Esophagus muscularis mucosa (tissue), 4 donors: ENCODE data around the gene CCM2. TPM values are rescaled to one million over a fixed set of nuclear protein-coding genes. Genes with fewer than 3 reads are reported as not detected.

Experiments used
- DNase-seq: peaks from one replicate; pipeline ENCODE4 v3.0.0-alpha.2; 2017; ENCODE audit errors: extremely low spot score
- H3K27ac ChIP-seq, 4 donors: fragments of 200-600 bp; sonication (generic); replicated peaks in 1 of 4; 1 replicate in 3 of 4; 2 replicates in 1 of 4; pipeline ENCODE4 v1.5.1; 2016 to 2019; ENCODE audit warnings: mild to moderate bottlenecking in 1 of 4
- H3K27me3 ChIP-seq, 4 donors: fragments of 200-600 bp; sonication (generic); one replicate each; pipeline versions ENCODE4 v1.5.1 to v1.6.0; 2016 to 2019
- H3K36me3 ChIP-seq, 4 donors: fragments of 200-600 bp; sonication (generic); one replicate each; pipeline ENCODE4 v1.5.1; 2016 to 2019
- H3K4me1 ChIP-seq, 4 donors: fragments of 200-600 bp; sonication (generic); one replicate each; pipeline ENCODE4 v1.5.1; 2016 to 2019
- H3K4me3 ChIP-seq, 4 donors: fragments of 200-600 bp; sonication (generic); 1 replicate in 2 of 4; 2 replicates in 2 of 4; pipeline ENCODE4 v1.5.1; 2016 to 2019; ENCODE audit warnings: mild to moderate bottlenecking in 4 of 4, moderate library complexity in 1 of 4
- H3K9me3 ChIP-seq, 4 donors: fragments of 200-600 bp; sonication (generic); 1 replicate in 3 of 4; 2 replicates in 1 of 4; pipeline ENCODE4 v1.5.1; 2016 to 2019
- CTCF ChIP-seq, 3 experiments: fragments of 200-600 bp in 2 of 3; fragments of 450-650 bp in 1 of 3; sonication (generic) in 2 of 3; IDR thresholded peaks; one replicate each; pipeline ENCODE4 v1.5.1; 2017 to 2019; ENCODE audit warnings: antibody characterized with exemption in 3 of 3, mild to moderate bottlenecking in 2 of 3, moderate library complexity in 1 of 3
- EP300 ChIP-seq: sonication (generic); formaldehyde crosslinking; IDR thresholded peaks from one replicate; pipeline ENCODE4 v1.6.1; 2017; ENCODE audit warnings: antibody characterized with exemption
- POLR2A ChIP-seq: fragments of 450-650 bp; IDR thresholded peaks from one replicate; pipeline ENCODE4 v1.6.1; 2017; ENCODE audit warnings: antibody characterized with exemption, moderate library complexity, mild to moderate bottlenecking, low read depth
- POLR2AphosphoS5 ChIP-seq, 2 donors: sonication (generic); formaldehyde crosslinking; IDR thresholded peaks; one replicate each; pipeline ENCODE4 v1.6.1; 2017; ENCODE audit warnings: antibody characterized with exemption in 2 of 2
- WGBS: methylation state at CpG from one replicate; pipeline ENCODE4 v1.1.5; 2018; 5-methylcytosine and 5-hydroxymethylcytosine counted together
- intact Hi-C: fragments of 100-400 bp; cut with DNase I; formaldehyde crosslinking; loops from one replicate; pipeline ENCODE4 v1.15.1; 2023
- total RNA-seq, 4 donors: library from RNA; depleted of rRNA; stranded (reverse); fragments of >200 nt; gene quantifications; one replicate each; pipeline versions ENCODE4 v1.1.0 to v1.2.1, GENCODE V29; 2016

Gene CCM2
- total RNA-seq, 4 donors from 2014 or later = 40.3 to 61.7 (median 49.4) TPM

DNA sequence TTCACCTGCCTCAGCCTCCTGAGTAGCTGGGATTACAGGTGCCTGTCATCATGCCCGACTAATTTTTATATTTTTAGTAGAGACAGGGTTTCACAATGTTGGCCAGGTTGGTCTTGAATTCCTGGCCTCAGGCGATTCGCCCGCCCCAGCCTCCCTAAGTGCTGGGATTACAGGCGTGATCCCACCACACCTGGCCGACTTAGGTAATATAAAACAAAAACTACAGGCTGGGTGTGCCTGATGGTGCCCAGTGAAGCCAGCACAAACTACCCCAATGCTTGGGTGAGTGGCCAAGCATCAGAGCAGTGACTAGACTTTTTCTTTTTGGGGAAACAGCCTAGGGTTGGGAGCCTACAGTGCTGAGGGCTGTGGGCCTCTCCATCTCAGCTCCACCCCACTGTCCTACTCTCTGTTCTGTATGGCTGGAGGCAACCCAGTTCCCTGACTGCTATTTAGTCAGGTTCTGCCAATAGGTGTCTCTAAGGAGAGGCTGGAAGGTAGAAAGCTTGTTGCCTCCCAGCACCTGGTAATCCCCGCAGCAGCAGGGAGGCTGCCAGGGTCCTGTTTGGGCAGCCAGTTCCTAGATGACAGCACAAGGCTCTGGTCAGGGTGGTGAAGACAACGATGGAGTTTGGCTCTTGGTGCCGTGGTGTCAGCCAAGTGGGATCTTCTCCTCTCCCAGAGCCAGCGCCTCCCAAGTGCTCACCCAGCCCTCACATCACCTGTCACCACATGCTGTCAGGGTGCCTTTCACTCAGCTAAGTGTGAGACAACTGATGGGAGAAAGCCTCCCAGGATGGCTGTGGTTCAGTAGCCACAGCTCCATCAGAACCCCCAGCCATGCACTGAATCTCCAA is 99.2 kb downstream of the CCM2 start:
- peaks cover 0 to under 1% (median 0%) of the 10 kb centered on the region in 4 donors for H3K4me1 ChIP-seq
- no peak for DNase-seq
- H3K27ac ChIP-seq = no peak overlapping the region
- no peaks in the 10 kb centered on the region for H3K27me3 ChIP-seq
- peaks cover 53 to 63% (median 58%) of the 10 kb centered on the region in 4 donors for H3K36me3 ChIP-seq
- H3K9me3 ChIP-seq = peaks cover 0 to 5% (median 0%) of the 10 kb centered on the region in 4 donors
- no peak for TF ChIP-seq POLR2AphosphoS5 (IDR thresholded peaks at IDR 0.05)
- TF ChIP-seq EP300 = no peak
- 86% methylated on average over 10 of the region's 10 CpGs for WGBS
- no peak overlapping the region for H3K4me3 ChIP-seq
- intact Hi-C loops = no loop called here

DNA sequence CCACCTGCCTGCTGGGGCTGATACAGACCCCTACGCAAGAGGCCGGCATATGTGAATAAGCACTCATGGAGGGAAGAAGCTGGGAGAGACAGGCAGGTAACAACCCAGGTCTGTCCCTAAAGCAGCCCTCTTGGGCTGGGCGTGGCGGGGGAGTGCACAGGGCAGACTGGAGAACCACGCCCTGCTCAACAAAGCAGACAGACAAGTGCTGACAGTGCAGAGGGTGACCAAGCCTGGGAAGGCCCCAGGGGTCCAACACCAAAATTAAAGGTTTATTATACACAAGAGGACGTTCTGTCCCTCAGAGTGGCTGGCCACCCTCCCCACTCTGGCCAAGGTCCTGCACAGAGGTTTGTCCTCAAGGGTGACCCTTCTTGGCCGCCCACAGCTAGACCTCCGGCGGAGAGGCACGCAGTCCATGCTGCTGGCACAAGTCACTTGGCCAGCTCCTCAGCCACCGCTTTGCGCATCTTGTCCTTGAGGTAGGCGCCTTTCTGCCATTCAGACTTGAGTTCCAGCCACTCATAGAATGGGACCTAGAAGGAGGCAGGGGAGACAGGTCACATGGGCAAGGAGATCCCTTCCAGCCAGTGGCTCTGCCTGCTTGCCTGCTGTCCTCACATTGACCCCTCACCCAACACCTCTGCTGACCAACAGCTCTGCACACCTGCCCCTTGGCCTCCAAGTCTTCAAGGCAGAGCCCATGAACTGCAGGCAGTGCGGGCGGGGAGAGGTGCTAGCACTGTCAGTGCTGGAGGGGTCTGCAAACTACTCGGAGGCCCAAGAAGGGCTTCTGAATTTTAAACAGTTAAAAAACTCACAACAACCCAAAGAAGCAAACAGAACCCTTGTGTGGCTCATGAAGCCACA is 100.1 kb downstream of the CCM2 start:
- Histone ChIP-seq H3K36me3 (peaks cover 62 to 72% (median 67%) of the 10 kb centered on the region in 4 donors), H3K4me3 (no peak overlapping the region), H3K4me1 (peaks cover 0 to 7% (median 0%) of the 10 kb centered on the region in 4 donors), H3K9me3 (no peaks in the 10 kb centered on the region), H3K27me3 (no peaks in the 10 kb centered on the region), H3K27ac (no peak overlapping the region)
- intact Hi-C loops = no loop called here
- TF ChIP-seq POLR2AphosphoS5 (IDR thresholded peaks at IDR 0.05) = no peak
- TF ChIP-seq EP300 = no peak
- no peak for TF ChIP-seq CTCF (IDR thresholded peaks at IDR 0.05)
- TF ChIP-seq POLR2A = no peak
- WGBS = 93% methylated on average over 15 of the region's 16 CpGs
- no peak for DNase-seq

DNA sequence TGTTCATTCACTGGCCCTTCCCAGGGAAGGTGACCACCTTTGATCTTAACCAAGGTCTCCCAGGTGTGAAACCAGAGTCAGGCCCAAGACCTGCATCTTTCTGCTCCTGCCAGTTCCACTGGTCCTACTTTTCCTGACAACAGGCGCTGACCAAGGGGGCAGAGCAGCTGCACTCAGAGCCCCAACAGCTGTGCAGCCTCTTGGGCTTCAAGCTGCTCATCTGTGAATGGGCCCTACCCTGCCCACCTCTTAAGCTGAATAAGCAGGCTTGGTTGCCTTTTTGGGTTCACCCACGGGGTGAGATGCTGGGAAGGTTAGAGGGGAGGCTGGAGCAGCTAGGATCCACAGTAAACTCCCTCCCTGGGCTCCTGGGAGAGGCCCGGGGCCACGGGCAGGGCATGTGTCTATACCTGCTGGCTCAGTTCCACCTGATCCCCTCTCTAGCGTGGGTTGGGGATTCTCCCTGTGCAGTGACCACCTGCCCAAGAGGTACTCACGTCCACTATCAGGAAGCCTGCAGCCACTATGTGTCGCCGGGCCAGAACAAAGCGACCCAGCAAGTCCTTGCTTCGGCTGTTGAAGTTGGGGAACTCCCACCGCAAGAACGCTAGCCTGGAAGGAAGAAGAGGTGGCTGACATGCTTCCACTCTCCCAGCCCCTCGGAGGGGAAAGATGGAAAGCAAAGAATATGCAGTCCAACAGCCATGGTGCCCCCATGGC is 100.9 kb downstream of the CCM2 start:
- Histone ChIP-seq H3K9me3 (no peaks in the 10 kb centered on the region), H3K27me3 (no peaks in the 10 kb centered on the region), H3K36me3 (peaks cover 70 to 80% (median 75%) of the 10 kb centered on the region in 4 donors), H3K27ac (no peak overlapping the region), H3K4me3 (no peak overlapping the region), H3K4me1 (peaks cover 0 to 9% (median 3%) of the 10 kb centered on the region in 4 donors)
- DNase-seq = no peak
- TF ChIP-seq POLR2AphosphoS5 (IDR thresholded peaks at IDR 0.05) = no peak
- no peak for TF ChIP-seq EP300
- TF ChIP-seq CTCF (IDR thresholded peaks at IDR 0.05) = no peak
- TF ChIP-seq POLR2A = no peak
- intact Hi-C loops = no loop called here
- WGBS = 92% methylated on average over 7 of the region's 13 CpGs

DNA sequence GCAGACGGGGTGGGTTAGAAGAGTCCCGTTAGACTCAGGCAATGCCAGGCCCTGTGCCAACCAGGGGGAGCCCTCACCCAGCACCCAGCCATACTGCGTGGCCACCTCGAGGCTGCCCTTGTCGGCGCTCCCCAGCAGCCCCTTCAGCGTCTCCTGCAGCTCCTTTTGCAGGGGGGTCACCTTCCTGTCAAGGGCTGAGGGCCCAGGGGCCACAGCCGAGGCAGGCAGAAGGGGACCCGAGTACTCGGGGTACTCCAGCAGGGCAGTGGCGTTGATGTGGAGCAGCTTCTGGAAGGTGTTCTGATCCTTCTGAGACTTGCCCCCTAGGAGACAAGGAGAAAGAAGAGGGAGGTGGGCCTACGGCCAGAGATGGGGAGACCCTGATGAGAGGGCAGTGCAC is 101.7 kb downstream of the CCM2 start:
- TF ChIP-seq CTCF (IDR thresholded peaks at IDR 0.05) = no peak
- no peak for TF ChIP-seq EP300
- no peak for TF ChIP-seq POLR2A
- TF ChIP-seq POLR2AphosphoS5 (IDR thresholded peaks at IDR 0.05) = no peak
- no peak overlapping the region for H3K4me3 ChIP-seq
- peaks cover 79 to 88% (median 83%) of the 10 kb centered on the region in 4 donors for H3K36me3 ChIP-seq
- H3K27me3 ChIP-seq = no peaks in the 10 kb centered on the region
- intact Hi-C loops = no loop called here
- WGBS = 87% methylated on average over 5 of the region's 12 CpGs
- no peak for DNase-seq
- no peaks in the 10 kb centered on the region for H3K9me3 ChIP-seq
- no peak overlapping the region for H3K27ac ChIP-seq
- H3K4me1 ChIP-seq = peaks cover 5 to 15% (median 11%) of the 10 kb centered on the region in 4 donors
